ENCODE measurements around the gene ADSS1. TPM values are rescaled to one million over a fixed set of nuclear protein-coding genes. Genes with fewer than 3 reads are reported as not detected.
"Not testable (repeated sequence)": the region's sequence is repeated elsewhere in the genome, so short reads cannot be mapped to it uniquely, and the experiment has no call there.

The ADSS1 gene
- total RNA-seq, 1 donor from 2014 or later = 215 TPM

- ATAC-seq (ENCODE audit: poor library complexity) = no peak
- no peak for DNase-seq
- intact Hi-C loops (cut with DNase I) = no loop called here
These were observed 1.9 kb downstream of the ADSS1 start for GRCh38 chr14:104725772-104726548.

- intact Hi-C loops (cut with DNase I) = no loop called here
- no peak for DNase-seq
- ATAC-seq (ENCODE audit: poor library complexity) = no peak
These were observed 2.8 kb downstream of the ADSS1 start for GRCh38 chr14:104726600-104727451.

GRCh38 chr14:104728631-104729030 lies 4.6 kb downstream of the ADSS1 start:
- intact Hi-C loops (cut with DNase I) = no loop called here
- ATAC-seq (ENCODE audit: poor library complexity) = no peak
- DNase-seq = no peak

GRCh38 chr14:104729176-104729834 lies 5.3 kb downstream of the ADSS1 start:
- DNase-seq; intact Hi-C loops (cut with DNase I); ATAC-seq (ENCODE audit: poor library complexity): not testable (repeated sequence)

GRCh38 chr14:104729835-104730181 lies 5.8 kb downstream of the ADSS1 start:
- no peak for DNase-seq
- intact Hi-C loops (cut with DNase I) = no loop called here
- ATAC-seq (ENCODE audit: poor library complexity) = no peak

- intact Hi-C loops (cut with DNase I) = no loop called here
- DNase-seq (no peak), ATAC-seq (ENCODE audit: poor library complexity) (no peak)
These were observed 6.5 kb downstream of the ADSS1 start for GRCh38 chr14:104730487-104730886.

- no peak for ATAC-seq (ENCODE audit: poor library complexity)
- intact Hi-C loops (cut with DNase I) = no loop called here
- DNase-seq = no peak
These were observed 7.6 kb downstream of the ADSS1 start for GRCh38 chr14:104731320-104732294.

GRCh38 chr14:104732355-104732804 lies 8.4 kb downstream of the ADSS1 start:
- ATAC-seq (ENCODE audit: poor library complexity) = peak; percentile 65
- intact Hi-C loops (cut with DNase I) = no loop called here
- DNase-seq = peak; percentile 91

- DNase-seq (no peak), ATAC-seq (ENCODE audit: poor library complexity) (no peak)
- intact Hi-C loops (cut with DNase I) = no loop called here
These were observed 9.1 kb downstream of the ADSS1 start for GRCh38 chr14:104732931-104733681.

GRCh38 chr14:104734051-104734587 lies 10.1 kb downstream of the ADSS1 start:
- DNase-seq (no peak), ATAC-seq (ENCODE audit: poor library complexity) (no peak)
- intact Hi-C loops (cut with DNase I) = no loop called here

GRCh38 chr14:104734601-104734990 lies 10.6 kb downstream of the ADSS1 start:
- intact Hi-C loops (cut with DNase I) = no loop called here
- ATAC-seq (ENCODE audit: poor library complexity) (no peak), DNase-seq (no peak)

GRCh38 chr14:104734991-104735779 lies 11.2 kb downstream of the ADSS1 start:
- peak; percentile 8 for ATAC-seq (ENCODE audit: poor library complexity)
- intact Hi-C loops (cut with DNase I) = no loop called here
- no peak for DNase-seq

GRCh38 chr14:104735830-104736642 lies 12.0 kb downstream of the ADSS1 start:
- ATAC-seq (ENCODE audit: poor library complexity) (peak; percentile 78), DNase-seq (peak; percentile 93)
- intact Hi-C loops (cut with DNase I) = no loop called here

GRCh38 chr14:104738375-104739019 lies 14.5 kb downstream of the ADSS1 start:
- intact Hi-C loops (cut with DNase I) = no loop called here
- ATAC-seq (ENCODE audit: poor library complexity) = no peak
- no peak for DNase-seq

- ATAC-seq (ENCODE audit: poor library complexity) = no peak
- intact Hi-C loops (cut with DNase I) = no loop called here
- no peak for DNase-seq
These were observed 15.0 kb downstream of the ADSS1 start for GRCh38 chr14:104739026-104739425.

Measured in Right ventricle myocardium superior (tissue), 1 donor.